ENCODE data around the gene NTSR1.

NTSR1 gene

GRCh38 chr20:62721511-62722370 lies 13.1 kb downstream of the NTSR1 start:
- no peak overlapping the region for H3K4me3 ChIP-seq (ENCODE audit: low read depth, low read length)
- no peak for DNase-seq (ENCODE audit: low read depth)

GRCh38 chr20:62722627-62723026 lies 14.0 kb downstream of the NTSR1 start:
- no peak for DNase-seq (ENCODE audit: low read depth)
- H3K4me3 ChIP-seq (ENCODE audit: low read depth, low read length): no peak overlapping the region

- H3K4me3 ChIP-seq (ENCODE audit: low read depth, low read length): no peak overlapping the region
- no peak for DNase-seq (ENCODE audit: low read depth)
Measured at GRCh38 chr20:62723351-62723750, 14.7 kb downstream of the NTSR1 start.

- no peak for DNase-seq (ENCODE audit: low read depth)
- no peak overlapping the region for H3K4me3 ChIP-seq (ENCODE audit: low read depth, low read length)
Measured at GRCh38 chr20:62723768-62724450, 15.3 kb downstream of the NTSR1 start.

- H3K4me3 ChIP-seq (ENCODE audit: low read depth, low read length): no peak overlapping the region
- DNase-seq (ENCODE audit: low read depth): no peak
Measured at GRCh38 chr20:62724692-62725595, 16.3 kb downstream of the NTSR1 start.

- no peak for DNase-seq (ENCODE audit: low read depth)
- H3K4me3 ChIP-seq (ENCODE audit: low read depth, low read length): no peak overlapping the region
Measured at GRCh38 chr20:62725596-62726268, 17.1 kb downstream of the NTSR1 start.

GRCh38 chr20:62726276-62726675 lies 17.6 kb downstream of the NTSR1 start:
- no peak overlapping the region for H3K4me3 ChIP-seq (ENCODE audit: low read depth, low read length)
- no peak for DNase-seq (ENCODE audit: low read depth)

GRCh38 chr20:62726716-62727583 lies 18.3 kb downstream of the NTSR1 start:
- no peak for DNase-seq (ENCODE audit: low read depth)
- H3K4me3 ChIP-seq (ENCODE audit: low read depth, low read length): no peak overlapping the region

- no peak overlapping the region for H3K4me3 ChIP-seq (ENCODE audit: low read depth, low read length)
- DNase-seq (ENCODE audit: low read depth): no peak
Measured at GRCh38 chr20:62727584-62728027, 19.0 kb downstream of the NTSR1 start.

- no peak overlapping the region for H3K4me3 ChIP-seq (ENCODE audit: low read depth, low read length)
- DNase-seq (ENCODE audit: low read depth): no peak
Measured at GRCh38 chr20:62728028-62728780, 19.6 kb downstream of the NTSR1 start.

GRCh38 chr20:62728781-62729300 lies 20.2 kb downstream of the NTSR1 start:
- DNase-seq (ENCODE audit: low read depth): no peak
- no peak overlapping the region for H3K4me3 ChIP-seq (ENCODE audit: low read depth, low read length)

GRCh38 chr20:62730481-62730880 lies 21.8 kb downstream of the NTSR1 start:
- no peak overlapping the region for H3K4me3 ChIP-seq (ENCODE audit: low read depth, low read length)
- no peak for DNase-seq (ENCODE audit: low read depth)

GRCh38 chr20:62732031-62732760 lies 23.6 kb downstream of the NTSR1 start:
- no peak overlapping the region for H3K4me3 ChIP-seq (ENCODE audit: low read depth, low read length)

GRCh38 chr20:62732842-62733525 lies 24.3 kb downstream of the NTSR1 start:
- DNase-seq (ENCODE audit: low read depth): no peak
- no peak overlapping the region for H3K4me3 ChIP-seq (ENCODE audit: low read depth, low read length)

More at GRCh38 chr20:62732031-62732760, 23.6 kb downstream of the NTSR1 start:
- no peak for DNase-seq (ENCODE audit: low read depth)

- DNase-seq (ENCODE audit: low read depth): no peak
- no peak overlapping the region for H3K4me3 ChIP-seq (ENCODE audit: low read depth, low read length)
Measured at GRCh38 chr20:62733526-62733842, 24.8 kb downstream of the NTSR1 start.

- no peak for DNase-seq (ENCODE audit: low read depth)
Measured at GRCh38 chr20:62733891-62734290, 25.3 kb downstream of the NTSR1 start.

More at GRCh38 chr20:62733891-62734290, 25.3 kb downstream of the NTSR1 start:
- no peak overlapping the region for H3K4me3 ChIP-seq (ENCODE audit: low read depth, low read length)

Measured in skeletal muscle cell (primary cell).